ENCODE data around the gene GMDS.
"Not testable (repeated sequence)": the region's sequence is repeated elsewhere in the genome, so short reads cannot be mapped to it uniquely, and the experiment has no call there.

The GMDS gene

GRCh38 chr6:1760876-1761275 is 484.5 kb downstream of the GMDS start:
- no peak for DNase-seq

GRCh38 chr6:1759870-1760269 is 485.5 kb downstream of the GMDS start:
- no peak for DNase-seq

DNA sequence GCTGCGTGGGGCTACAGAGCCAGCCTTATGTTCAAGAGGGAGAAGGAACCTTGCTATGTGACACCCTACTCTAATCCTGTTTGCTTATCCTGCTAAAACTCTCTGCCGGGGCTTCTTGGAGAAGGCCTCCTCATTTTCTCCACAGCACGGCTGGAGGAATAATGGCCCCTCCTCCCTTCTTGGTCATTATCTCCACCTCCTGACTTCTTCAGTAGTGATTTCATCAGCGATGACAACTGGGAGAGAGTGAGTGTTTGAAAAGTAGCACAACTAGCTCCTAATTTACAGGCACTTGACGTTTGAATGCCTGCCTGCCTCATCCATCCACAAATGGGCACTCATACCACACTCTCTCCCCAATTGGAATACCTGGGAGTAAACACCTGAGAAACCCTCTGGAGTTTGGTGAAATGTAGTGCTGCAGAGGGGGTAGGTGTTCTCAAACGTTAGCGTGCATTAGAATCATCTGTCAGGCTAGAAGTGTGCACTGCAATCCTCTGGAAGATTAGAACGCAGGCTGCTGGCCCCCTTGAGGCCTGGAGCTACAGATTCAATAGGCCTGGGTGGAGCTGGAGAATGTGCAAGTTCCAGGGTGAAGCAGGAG is 487.2 kb downstream of the GMDS start:
- DNase-seq, result no peak

DNA sequence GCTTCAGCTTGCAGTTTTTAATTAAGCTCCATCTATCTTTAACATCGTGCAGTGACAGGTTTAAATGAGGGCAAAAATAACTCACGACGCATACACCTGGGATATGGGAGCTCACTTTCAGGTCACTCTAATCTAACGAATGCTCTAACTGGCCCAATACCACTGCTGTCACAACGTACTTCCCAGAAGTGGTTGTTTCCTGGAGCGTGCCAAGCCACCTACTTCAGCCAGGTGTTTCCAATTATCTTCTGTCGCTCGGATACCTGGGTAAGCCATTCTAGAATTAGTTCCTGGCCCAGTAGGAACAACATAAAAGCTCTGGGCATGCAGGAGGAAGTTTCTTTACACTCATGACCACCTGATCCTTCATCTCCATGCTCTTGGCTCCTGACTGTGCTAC is 488.3 kb downstream of the GMDS start:
- DNase-seq, result no peak

DNA sequence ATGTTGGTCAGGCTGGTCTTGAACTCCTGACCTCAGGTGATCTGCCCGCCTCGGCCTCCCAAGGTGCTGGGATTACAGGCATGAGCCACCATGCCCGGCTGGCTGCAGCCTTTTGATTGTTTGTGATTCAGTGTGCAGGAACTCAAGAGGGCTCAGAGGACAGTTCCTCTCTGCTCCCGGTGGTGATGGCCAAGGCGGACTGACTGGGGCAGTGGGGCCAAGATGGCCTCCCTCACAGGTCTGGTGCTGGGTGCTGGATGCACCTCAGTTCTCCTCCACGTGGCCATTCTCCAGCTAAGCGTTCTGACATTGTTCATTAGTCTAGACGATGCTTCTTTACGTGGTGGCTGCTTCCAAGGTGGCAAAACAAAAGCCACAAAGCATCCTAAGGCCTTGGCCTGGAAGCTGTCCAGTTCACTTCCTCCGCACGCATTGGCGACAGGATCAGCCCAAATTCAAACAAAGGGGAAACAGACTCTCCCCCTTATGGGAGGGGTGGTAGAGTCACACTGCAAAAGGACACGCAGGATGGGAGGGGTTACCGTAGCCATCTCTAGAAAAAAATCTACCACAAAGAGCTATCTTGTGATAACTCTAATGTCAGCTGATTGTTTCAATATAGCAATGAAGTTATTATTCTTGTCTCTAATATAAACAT is 488.8 kb downstream of the GMDS start:
- no peak for DNase-seq

DNA sequence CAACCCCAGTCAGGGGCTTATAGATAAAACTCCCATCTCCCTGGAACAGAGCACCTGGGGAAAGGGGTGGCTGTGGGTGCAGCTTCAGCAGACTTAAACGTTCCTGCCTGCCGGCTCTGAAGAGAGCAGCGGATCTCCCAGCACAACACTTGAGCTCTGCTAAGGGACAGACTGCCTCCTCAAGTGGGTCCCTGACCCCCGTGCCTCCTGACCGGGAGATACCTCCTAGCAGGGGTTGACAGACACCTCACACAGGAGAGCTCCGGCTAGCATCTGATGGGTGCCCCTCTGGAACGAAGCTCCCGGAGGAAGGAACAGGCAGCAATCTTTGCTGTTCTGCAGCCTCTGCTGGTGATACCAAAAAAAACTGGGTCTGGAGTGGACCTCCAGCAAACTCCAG is 494.3 kb downstream of the GMDS start:
- DNase-seq, result not testable (repeated sequence)

GRCh38 chr6:1749041-1749440 is 496.4 kb downstream of the GMDS start:
- no peak for DNase-seq

DNA sequence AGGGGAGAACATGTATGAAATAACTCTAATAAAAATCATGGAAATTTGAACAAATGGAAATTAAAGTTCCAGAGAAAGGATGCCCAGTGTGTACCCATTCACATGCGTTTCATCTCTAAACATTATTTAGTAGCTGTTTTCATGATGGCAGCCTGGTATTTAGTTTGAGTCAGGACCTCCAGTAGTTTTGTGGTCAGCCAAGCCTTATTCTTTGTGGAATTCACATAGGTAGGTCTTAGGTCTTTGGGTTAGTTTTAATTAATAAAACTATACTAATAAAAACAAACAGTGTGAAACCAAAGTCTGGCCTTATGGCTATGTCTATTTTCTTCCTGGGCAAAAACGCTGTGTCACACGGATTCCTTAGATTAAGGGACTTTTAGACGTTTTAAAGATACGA is 497.9 kb downstream of the GMDS start:
- DNase-seq, result no peak

GRCh38 chr6:1747003-1747402 is 498.4 kb downstream of the GMDS start:
- no peak for DNase-seq

- no peak for DNase-seq
These were observed 499.6 kb downstream of the GMDS start for GRCh38 chr6:1745814-1746213.

GRCh38 chr6:1744543-1744942 is 500.9 kb downstream of the GMDS start:
- no peak for DNase-seq

GRCh38 chr6:1739680-1740079 is 505.7 kb downstream of the GMDS start:
- DNase-seq, result no peak

GRCh38 chr6:1739220-1739619 is 506.2 kb downstream of the GMDS start:
- no peak for DNase-seq

GRCh38 chr6:1738558-1739081 is 506.8 kb downstream of the GMDS start:
- DNase-seq, result no peak

- DNase-seq, result no peak
These were observed 507.7 kb downstream of the GMDS start for GRCh38 chr6:1737463-1738311.

DNA sequence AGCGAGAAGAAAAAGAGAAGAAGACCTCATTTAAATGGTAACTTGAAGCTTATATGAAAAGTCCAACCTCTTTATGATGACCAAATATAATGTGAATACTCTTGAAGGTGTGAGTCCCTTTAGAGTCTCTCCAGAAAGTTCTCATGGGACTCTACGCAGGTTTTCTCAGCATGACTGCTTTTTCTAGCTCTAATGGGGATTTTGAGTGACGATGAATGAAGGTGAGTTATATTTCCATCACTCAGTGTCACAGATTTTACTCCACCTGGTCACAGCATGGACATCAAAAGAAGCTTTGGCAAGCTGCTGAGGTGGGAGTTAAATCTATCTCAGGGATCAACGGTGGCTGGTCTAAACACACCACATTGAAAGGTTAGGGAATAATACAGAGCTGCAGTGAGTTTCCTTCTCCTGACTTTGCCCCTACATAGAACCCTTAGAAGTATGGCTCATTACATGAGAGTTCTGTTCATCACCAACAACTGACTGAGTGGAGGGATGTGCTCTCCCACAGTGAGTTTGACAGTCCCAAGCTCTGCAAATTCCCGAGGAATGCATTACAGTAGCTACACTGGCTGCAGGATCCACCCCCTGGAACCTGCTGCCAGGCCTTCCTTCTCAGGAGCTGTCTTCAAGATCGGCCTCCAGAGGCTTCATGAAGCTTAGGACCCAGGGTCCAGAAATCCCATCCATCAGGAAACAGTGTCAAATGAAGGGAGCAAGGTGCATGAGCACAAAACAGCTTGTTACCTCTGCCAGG is 508.9 kb downstream of the GMDS start:
- DNase-seq, result no peak

- DNase-seq, result no peak
These were observed 510.1 kb downstream of the GMDS start for GRCh38 chr6:1735239-1735803.

DNA sequence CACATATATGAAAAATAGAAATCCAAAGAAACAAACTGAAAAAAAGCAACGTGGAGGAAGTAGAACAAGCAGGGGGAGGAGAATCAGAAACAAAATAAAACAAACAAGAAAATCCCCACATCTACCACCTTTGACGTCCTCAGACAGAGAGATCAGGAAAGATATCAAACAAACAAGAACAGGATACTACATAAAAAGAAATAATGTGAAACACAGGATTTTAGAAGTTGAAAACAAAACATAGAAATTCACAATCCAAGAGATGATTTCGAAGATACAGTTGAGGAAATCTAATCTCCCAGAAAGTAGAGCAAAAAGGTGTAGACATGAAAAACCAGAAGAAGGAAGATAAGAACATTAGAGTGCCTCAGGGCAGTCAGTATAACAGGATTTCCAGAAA is 514.5 kb downstream of the GMDS start:
- DNase-seq, result no peak

DNA sequence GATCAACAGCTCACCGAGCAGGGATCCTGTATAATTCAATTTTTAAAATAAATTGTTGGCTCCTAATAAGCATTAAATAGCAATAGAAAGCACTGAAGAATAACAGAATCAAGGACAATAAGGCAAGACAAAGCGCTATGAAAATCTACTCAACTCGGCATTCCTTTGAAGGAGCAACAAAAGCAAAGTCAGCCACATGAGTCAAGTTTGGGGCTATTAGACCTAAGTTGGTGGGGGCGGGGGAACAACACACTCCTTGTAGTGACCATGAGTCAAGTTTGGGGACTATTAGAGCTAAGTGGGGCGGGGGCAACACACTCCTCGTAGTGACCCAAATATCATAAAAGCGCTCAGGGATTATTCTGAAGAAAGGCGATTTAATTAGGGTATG is 515.7 kb downstream of the GMDS start:
- no peak for DNase-seq

- DNase-seq, result no peak
These were observed 516.2 kb downstream of the GMDS start for GRCh38 chr6:1729133-1729749.

DNA sequence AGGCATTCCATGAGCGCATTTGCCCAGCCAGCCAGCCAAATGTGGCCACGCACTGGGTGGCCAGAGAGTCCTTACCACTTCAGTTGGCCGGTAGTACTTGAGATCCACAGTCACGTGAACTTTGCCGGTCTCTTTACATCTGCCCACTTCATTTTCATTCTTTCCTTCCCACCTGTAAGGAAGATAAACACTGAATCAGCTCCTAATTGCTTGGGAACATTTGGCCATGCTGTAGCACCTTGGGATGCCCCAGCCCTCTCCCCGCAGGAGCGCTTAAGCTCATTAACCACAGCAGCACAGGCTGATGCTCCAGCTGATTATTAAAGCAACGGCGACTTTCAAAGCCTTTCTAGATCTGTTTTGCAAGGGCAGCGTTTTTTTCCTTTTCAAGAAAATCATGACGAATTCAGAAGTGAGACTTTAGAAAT is 519.0 kb downstream of the GMDS start:
- DNase-seq, result no peak

- no peak for DNase-seq
These were observed 520.8 kb downstream of the GMDS start for GRCh38 chr6:1724616-1725015.

Data from SIG-M5 (cell line).